Small intestine (tissue), 7 donors: ENCODE data around the gene RXRB. TPM values are rescaled to one million over a fixed set of nuclear protein-coding genes. Genes with fewer than 3 reads are reported as not detected.

Experiments
- DNase-seq, 2 donors: peaks; one replicate each; pipeline versions ENCODE4 v3.0.0 to v3.0.0-alpha.2; 2013
- FAIRE-seq: peaks from 2 replicates; lab custom pipeline; 2012; peaks lifted over from hg19 to GRCh38; lab: Jason Lieb, UNC
- H3K27ac ChIP-seq, 3 donors: one replicate each; pipeline ENCODE4 v1.5.1; 2013; ENCODE audit warnings: low read length in 2 of 3, mild to moderate bottlenecking in 2 of 3, control low read depth in 1 of 3, inconsistent platforms in 1 of 3, low read depth in 1 of 3, moderate library complexity in 1 of 3
- H3K27me3 ChIP-seq, 3 donors: one replicate each; pipeline ENCODE4 v1.6.1; 2013; ENCODE audit warnings: low read length in 3 of 3, inconsistent platforms in 1 of 3; ENCODE audit not compliant: control insufficient read depth in 3 of 3, insufficient read depth in 3 of 3
- H3K36me3 ChIP-seq, 3 donors: one replicate each; pipeline ENCODE4 v1.6.1; 2013; ENCODE audit warnings: low read length in 3 of 3, inconsistent platforms in 1 of 3, low read depth in 1 of 3, mild to moderate bottlenecking in 1 of 3, moderate library complexity in 1 of 3; ENCODE audit not compliant: control insufficient read depth in 3 of 3, insufficient read depth in 2 of 3
- H3K4me1 ChIP-seq, 3 donors: one replicate each; pipeline ENCODE4 v1.6.1; 2013; ENCODE audit warnings: low read length in 2 of 3, inconsistent platforms in 1 of 3, low read depth in 1 of 3, mild to moderate bottlenecking in 1 of 3, moderate library complexity in 1 of 3; ENCODE audit not compliant: control insufficient read depth in 3 of 3, insufficient read depth in 2 of 3
- H3K4me3 ChIP-seq, 3 donors: one replicate each; pipeline ENCODE4 v1.5.1; 2013; ENCODE audit warnings: low read length in 3 of 3, control low read depth in 1 of 3, inconsistent platforms in 1 of 3, low read depth in 1 of 3, mild to moderate bottlenecking in 1 of 3, moderate library complexity in 1 of 3
- H3K9me3 ChIP-seq, 2 donors: one replicate each; pipeline ENCODE4 v1.6.1; 2013; ENCODE audit warnings: low read depth in 1 of 2, low read length in 1 of 2; ENCODE audit not compliant: control insufficient read depth in 2 of 2, insufficient read depth in 1 of 2
- WGBS, 3 donors: extraction: QIAGEN DNeasy Blood & Tissue Kit; methylation state at CpG; one replicate each; pipeline ENCODE4 v1.1.7; 2013; 5-methylcytosine and 5-hydroxymethylcytosine counted together
- polyA plus RNA-seq, 4 donors: library from polyadenylated mRNA; stranded (reverse) in 3 of 4; unstranded in 1 of 4; fragments of 200-250 nt in 3 of 4; fragments of 120-200 nt in 1 of 4; gene quantifications; one replicate each; pipeline versions ENCODE4 v1.2.1 to v1.2.3, GENCODE V29; 2013
- donor health status: healthy with polysubstance abuse.
- donor health status: control.
- donor health status: control.
- donor health status: Bipolar disorder and iron deficiency.
- donor health status: healthy.

The RXRB gene
- polyA plus RNA-seq, 4 donors: 26.3 to 43.2 (median 30.8) TPM

- FAIRE-seq (no peak), DNase-seq (no peak)
- 24 to 46% (median 36%) methylated on average over 8 of the region's 8 CpGs for WGBS, 3 donors
- no peak overlapping the region for H3K4me3 ChIP-seq
- H3K27ac ChIP-seq: no peak overlapping the region
- H3K36me3 ChIP-seq: peaks cover 13 to 31% (median 14%) of the 10 kb centered on the region in 3 donors
- H3K27me3 ChIP-seq: peaks cover 0 to 29% (median 9%) of the 10 kb centered on the region in 3 donors
- H3K4me1 ChIP-seq: peaks cover 0 to 16% (median 3%) of the 10 kb centered on the region in 3 donors
- no peaks in the 10 kb centered on the region for H3K9me3 ChIP-seq
These were observed 8.9 kb downstream of the RXRB start for GRCh38 chr6:33191383-33192104.

- FAIRE-seq (no peak), DNase-seq (no peak)
- Histone ChIP-seq H3K36me3 (peaks cover 6 to 22% (median 11%) of the 10 kb centered on the region in 3 donors), H3K4me3 (no peak overlapping the region), H3K27me3 (peaks cover 0 to 29% (median 9%) of the 10 kb centered on the region in 3 donors), H3K27ac (no peak overlapping the region), H3K4me1 (peaks cover 0 to 16% (median 3%) of the 10 kb centered on the region in 3 donors), H3K9me3 (no peaks in the 10 kb centered on the region)
- 62 to 76% (median 70%) methylated on average over 8 to 11 of the region's 11 CpGs for WGBS, 3 donors
These were observed 9.9 kb downstream of the RXRB start for GRCh38 chr6:33190504-33191107.

GRCh38 chr6:33189625-33190448 lies 10.6 kb downstream of the RXRB start:
- H3K4me1 ChIP-seq: peaks cover 0 to 16% (median 3%) of the 10 kb centered on the region in 3 donors
- no peak overlapping the region for H3K4me3 ChIP-seq
- FAIRE-seq (no peak), DNase-seq (no peak)
- peaks cover 2 to 36% (median 9%) of the 10 kb centered on the region in 3 donors for H3K27me3 ChIP-seq
- no peaks in the 10 kb centered on the region for H3K9me3 ChIP-seq
- WGBS, 3 donors: 68 to 70% (median 69%) methylated on average over 6 to 7 of the region's 7 CpGs
- no peak overlapping the region for H3K27ac ChIP-seq
- H3K36me3 ChIP-seq: peaks cover 3 to 14% (median 5%) of the 10 kb centered on the region in 3 donors

- H3K4me1 ChIP-seq: peaks cover 0 to 16% (median 3%) of the 10 kb centered on the region in 3 donors
- no peak for FAIRE-seq
- H3K4me3 ChIP-seq: no peak overlapping the region
- no peak overlapping the region for H3K27ac ChIP-seq
- H3K9me3 ChIP-seq: no peaks in the 10 kb centered on the region
- peaks cover 0 to 8% (median 0%) of the 10 kb centered on the region in 3 donors for H3K36me3 ChIP-seq
- WGBS, 3 donors: 84 to 91% (median 85%) methylated on average over 8 of the region's 8 CpGs
- no peak for DNase-seq
- H3K27me3 ChIP-seq: peaks cover 2 to 36% (median 9%) of the 10 kb centered on the region in 3 donors
These were observed 11.3 kb downstream of the RXRB start for GRCh38 chr6:33189164-33189563.

GRCh38 chr6:33187809-33188208 lies 12.7 kb downstream of the RXRB start:
- H3K27me3 ChIP-seq: peaks cover 2 to 33% (median 9%) of the 10 kb centered on the region in 3 donors
- WGBS, 3 donors: 69 to 81% (median 76%) methylated on average over 1 of the region's 1 CpG
- DNase-seq (no peak), FAIRE-seq (no peak)
- peaks cover 0 to 11% (median 3%) of the 10 kb centered on the region in 3 donors for H3K4me1 ChIP-seq
- no peaks in the 10 kb centered on the region for H3K36me3 ChIP-seq
- no peak overlapping the region for H3K4me3 ChIP-seq
- peaks cover 0 to 2% of the 10 kb centered on the region in 2 donors for H3K9me3 ChIP-seq
- no peak overlapping the region for H3K27ac ChIP-seq

GRCh38 chr6:33185654-33186187 lies 14.7 kb downstream of the RXRB start:
- Histone ChIP-seq H3K36me3 (no peaks in the 10 kb centered on the region), H3K27ac (no peak overlapping the region), H3K9me3 (peaks cover 0 to 4% of the 10 kb centered on the region in 2 donors), H3K27me3 (peaks cover 2 to 14% (median 2%) of the 10 kb centered on the region in 3 donors), H3K4me3 (no peak overlapping the region), H3K4me1 (no peaks in the 10 kb centered on the region)
- WGBS, 3 donors: 67 to 70% (median 68%) methylated on average over 4 of the region's 4 CpGs
- DNase-seq (no peak), FAIRE-seq (no peak)

- H3K27ac ChIP-seq: no peak overlapping the region
- no peak overlapping the region for H3K4me3 ChIP-seq
- 64 to 72% (median 71%) methylated on average over 8 to 9 of the region's 9 CpGs for whole genome bisulfite sequencing, 3 donors
- H3K9me3 ChIP-seq: peaks cover 0 to 4% of the 10 kb centered on the region in 2 donors
- DNase-seq (no peak), FAIRE-seq (no peak)
- H3K4me1 ChIP-seq: no peaks in the 10 kb centered on the region
- no peaks in the 10 kb centered on the region for H3K36me3 ChIP-seq
- H3K27me3 ChIP-seq: peaks cover 2 to 10% (median 2%) of the 10 kb centered on the region in 3 donors
These were observed 15.3 kb downstream of the RXRB start for GRCh38 chr6:33185190-33185589.
